Tibial nerve (tissue), 4 donors: ENCODE results near the gene SKAP1. TPM values are rescaled to one million over a fixed set of nuclear protein-coding genes. Genes with fewer than 3 reads are reported as not detected.

Source experiments
- DNase-seq, 2 donors: peaks; one replicate each; pipeline ENCODE4 v3.0.0-alpha.2; 2019; ENCODE audit warnings: low spot score in 2 of 2
- H3K27ac ChIP-seq, 4 donors: fragments of 200-600 bp; sonication (generic) in 3 of 4; one replicate each; pipeline ENCODE4 v1.5.1; 2017 to 2019; ENCODE audit warnings: mild to moderate bottlenecking in 1 of 4
- H3K27me3 ChIP-seq, 2 donors: fragments of 200-600 bp; sonication (generic) in 1 of 2; one replicate each; pipeline versions ENCODE4 v1.5.1 to v1.6.0; 2017 to 2019
- H3K36me3 ChIP-seq, 3 donors: fragments of 200-600 bp; sonication (generic); one replicate each; pipeline ENCODE4 v1.5.1; 2018 to 2019
- H3K4me1 ChIP-seq, 4 donors: fragments of 200-600 bp; sonication (generic) in 3 of 4; one replicate each; pipeline ENCODE4 v1.5.1; 2017 to 2019
- H3K4me3 ChIP-seq, 4 donors: fragments of 200-600 bp; sonication (generic) in 3 of 4; one replicate each; pipeline ENCODE4 v1.5.1; 2017 to 2019; ENCODE audit warnings: mild to moderate bottlenecking in 1 of 4, moderate library complexity in 1 of 4
- H3K9me3 ChIP-seq, 4 donors: fragments of 200-600 bp; sonication (generic) in 3 of 4; one replicate each; pipeline ENCODE4 v1.5.1; 2017 to 2019
- EP300 ChIP-seq, 2 donors: sonication (generic); formaldehyde crosslinking; IDR thresholded peaks; one replicate each; pipeline ENCODE4 v1.6.1; 2017; ENCODE audit warnings: antibody characterized with exemption in 2 of 2, mild to moderate bottlenecking in 1 of 2
- POLR2A ChIP-seq, 2 donors: fragments of 450-650 bp; IDR thresholded peaks; one replicate each; pipeline ENCODE4 v1.6.1; 2017; ENCODE audit warnings: antibody characterized with exemption in 2 of 2, mild to moderate bottlenecking in 2 of 2, moderate library complexity in 2 of 2
- WGBS, 2 donors: methylation state at CpG; one replicate each; pipeline ENCODE4 v1.1.5; 2018; 5-methylcytosine and 5-hydroxymethylcytosine counted together
- total RNA-seq, 4 donors: library from RNA; depleted of rRNA; stranded (reverse); fragments of >200 nt; gene quantifications; one replicate each; pipeline ENCODE4 v1.1.0, GENCODE V29; 2016
- TF ChIP-seq, protein P1 (sequence below), 5 experiments: fragments of 200-600 bp in 3 of 5; fragments of 450-650 bp in 2 of 5; sonication (generic) in 3 of 5; IDR thresholded peaks; one replicate each; pipeline ENCODE4 v1.5.1; 2016 to 2019; ENCODE audit warnings: antibody characterized with exemption in 5 of 5, mild to moderate bottlenecking in 3 of 5, moderate library complexity in 2 of 5

Gene SKAP1
- total RNA-seq, 4 donors from 2014 or later = 0.59 to 2.0 (median 1.3) TPM

DNA sequence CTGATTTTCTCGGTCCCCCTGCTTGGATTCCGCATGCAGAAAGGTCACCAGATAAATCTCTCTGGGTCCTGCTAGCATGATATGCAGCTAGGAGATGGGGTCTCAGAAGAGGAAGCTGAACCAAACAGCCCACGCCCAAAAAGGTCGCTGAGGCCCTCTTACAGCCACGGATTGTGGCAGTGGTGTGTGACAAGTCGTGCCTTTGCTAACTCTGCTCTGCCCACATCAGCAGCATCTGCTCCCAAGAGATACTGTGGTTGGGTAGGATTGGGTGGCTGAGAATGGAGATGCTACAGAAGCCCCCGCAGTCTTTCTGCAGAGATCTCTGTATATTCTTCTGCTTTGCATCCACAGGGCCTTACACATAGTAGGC lies 15.2 kb upstream of the SKAP1 start:
- H3K4me1 ChIP-seq = peaks cover 0 to 3% (median 0%) of the 10 kb centered on the region in 4 donors
- no peak for DNase-seq
- no peaks in the 10 kb centered on the region for H3K36me3 ChIP-seq
- TF ChIP-seq POLR2A (IDR thresholded peaks at IDR 0.05) (no peak), EP300 (IDR thresholded peaks at IDR 0.05) (no peak)
- WGBS, 2 donors = 85 to 89% methylated on average over 7 of the region's 7 CpGs
- H3K27ac ChIP-seq = no peak overlapping the region
- H3K27me3 ChIP-seq = peaks cover 0 to 21% of the 10 kb centered on the region in 2 donors
- H3K9me3 ChIP-seq = no peaks in the 10 kb centered on the region
- no peak overlapping the region for H3K4me3 ChIP-seq

DNA sequence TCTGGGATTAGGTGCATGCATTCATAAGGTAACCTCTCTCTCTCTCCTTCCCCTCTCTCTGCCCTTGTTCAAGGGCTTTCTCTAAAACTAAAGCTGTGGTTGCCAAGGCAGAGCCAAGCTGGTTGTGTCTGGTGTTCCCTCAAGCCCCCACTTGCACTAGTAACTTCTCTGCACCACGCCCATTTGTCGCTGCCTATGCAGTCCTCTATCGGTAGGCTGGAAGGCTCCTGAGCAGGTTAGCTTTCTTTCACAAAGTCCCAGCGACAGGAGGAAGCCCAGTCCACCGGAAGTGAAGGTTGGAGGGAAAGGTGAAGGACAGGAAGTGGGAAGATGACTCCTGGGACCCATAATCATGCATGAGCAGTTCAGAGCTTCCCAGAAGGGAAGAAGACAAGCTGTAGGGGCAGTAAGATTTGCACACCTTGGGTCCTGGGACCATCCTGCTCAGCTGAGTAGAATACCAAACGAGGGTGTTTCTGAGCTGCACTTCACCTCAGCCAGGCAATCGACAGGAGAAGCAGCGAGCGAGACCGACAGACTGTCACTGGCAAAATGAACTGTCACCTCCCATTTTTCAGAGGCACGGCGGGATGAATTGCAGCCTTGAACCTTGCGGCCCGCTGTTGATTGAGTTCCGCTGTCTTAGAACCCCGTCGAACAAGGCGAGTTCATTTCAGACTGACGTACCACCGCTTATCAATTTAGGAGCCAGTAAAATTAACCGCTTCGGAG lies 14.7 kb upstream of the SKAP1 start:
- Histone ChIP-seq H3K4me3 (no peak overlapping the region), H3K9me3 (no peaks in the 10 kb centered on the region), H3K27me3 (peaks cover 0 to 25% of the 10 kb centered on the region in 2 donors), H3K4me1 (peaks cover 0 to 8% (median 0%) of the 10 kb centered on the region in 4 donors), H3K27ac (no peak overlapping the region), H3K36me3 (no peaks in the 10 kb centered on the region)
- no peak for DNase-seq
- WGBS, 2 donors = 83 to 84% methylated on average over 22 of the region's 22 CpGs
- TF ChIP-seq, protein P1, sequence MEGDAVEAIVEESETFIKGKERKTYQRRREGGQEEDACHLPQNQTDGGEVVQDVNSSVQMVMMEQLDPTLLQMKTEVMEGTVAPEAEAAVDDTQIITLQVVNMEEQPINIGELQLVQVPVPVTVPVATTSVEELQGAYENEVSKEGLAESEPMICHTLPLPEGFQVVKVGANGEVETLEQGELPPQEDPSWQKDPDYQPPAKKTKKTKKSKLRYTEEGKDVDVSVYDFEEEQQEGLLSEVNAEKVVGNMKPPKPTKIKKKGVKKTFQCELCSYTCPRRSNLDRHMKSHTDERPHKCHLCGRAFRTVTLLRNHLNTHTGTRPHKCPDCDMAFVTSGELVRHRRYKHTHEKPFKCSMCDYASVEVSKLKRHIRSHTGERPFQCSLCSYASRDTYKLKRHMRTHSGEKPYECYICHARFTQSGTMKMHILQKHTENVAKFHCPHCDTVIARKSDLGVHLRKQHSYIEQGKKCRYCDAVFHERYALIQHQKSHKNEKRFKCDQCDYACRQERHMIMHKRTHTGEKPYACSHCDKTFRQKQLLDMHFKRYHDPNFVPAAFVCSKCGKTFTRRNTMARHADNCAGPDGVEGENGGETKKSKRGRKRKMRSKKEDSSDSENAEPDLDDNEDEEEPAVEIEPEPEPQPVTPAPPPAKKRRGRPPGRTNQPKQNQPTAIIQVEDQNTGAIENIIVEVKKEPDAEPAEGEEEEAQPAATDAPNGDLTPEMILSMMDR (IDR thresholded peaks at IDR 0.05) = no peak
- TF ChIP-seq POLR2A (IDR thresholded peaks at IDR 0.05) = no peak
- no peak for TF ChIP-seq EP300 (IDR thresholded peaks at IDR 0.05)

DNA sequence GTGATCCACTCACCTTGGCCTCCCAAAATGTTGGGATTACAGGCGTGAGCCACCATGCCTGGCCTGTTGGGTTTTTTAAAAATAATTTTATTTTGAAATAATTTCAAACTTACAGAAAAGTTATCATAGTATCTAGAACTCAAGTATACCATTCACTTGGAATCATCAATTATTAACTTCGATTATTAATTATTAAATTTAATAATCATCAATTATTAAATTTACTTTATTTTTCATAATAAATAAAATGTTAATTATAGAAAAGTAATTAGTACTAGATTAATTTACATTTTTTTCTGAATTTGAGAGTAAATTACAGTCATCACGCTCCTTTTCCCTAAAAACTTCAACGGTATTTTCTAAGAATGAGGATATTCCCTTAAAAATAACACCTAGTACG lies 13.7 kb upstream of the SKAP1 start:
- no peak for DNase-seq
- Histone ChIP-seq H3K36me3 (no peaks in the 10 kb centered on the region), H3K4me3 (no peak overlapping the region), H3K27ac (no peak overlapping the region), H3K4me1 (peaks cover 0 to 8% (median 0%) of the 10 kb centered on the region in 4 donors), H3K27me3 (peaks cover 0 to 30% of the 10 kb centered on the region in 2 donors), H3K9me3 (no peaks in the 10 kb centered on the region)
- WGBS, 2 donors = 94 to 95% methylated on average over 5 of the region's 5 CpGs
- TF ChIP-seq POLR2A (IDR thresholded peaks at IDR 0.05) (no peak), EP300 (IDR thresholded peaks at IDR 0.05) (no peak)
- TF ChIP-seq, protein P1 (IDR thresholded peaks at IDR 0.05) = no peak

GRCh38 chr17:48442819-48443218 lies 12.8 kb upstream of the SKAP1 start:
- H3K27ac ChIP-seq = no peak overlapping the region
- DNase-seq = no peak
- TF ChIP-seq EP300 (IDR thresholded peaks at IDR 0.05) (no peak), POLR2A (IDR thresholded peaks at IDR 0.05) (no peak)
- TF ChIP-seq, protein P1 (IDR thresholded peaks at IDR 0.05) = no peak
- no peak overlapping the region for H3K4me3 ChIP-seq
- WGBS, 2 donors = 78 to 81% methylated on average over 3 of the region's 3 CpGs
- no peaks in the 10 kb centered on the region for H3K36me3 ChIP-seq
- H3K9me3 ChIP-seq = no peaks in the 10 kb centered on the region
- peaks cover 0 to 37% of the 10 kb centered on the region in 2 donors for H3K27me3 ChIP-seq
- peaks cover 0 to 8% (median 0%) of the 10 kb centered on the region in 4 donors for H3K4me1 ChIP-seq

DNA sequence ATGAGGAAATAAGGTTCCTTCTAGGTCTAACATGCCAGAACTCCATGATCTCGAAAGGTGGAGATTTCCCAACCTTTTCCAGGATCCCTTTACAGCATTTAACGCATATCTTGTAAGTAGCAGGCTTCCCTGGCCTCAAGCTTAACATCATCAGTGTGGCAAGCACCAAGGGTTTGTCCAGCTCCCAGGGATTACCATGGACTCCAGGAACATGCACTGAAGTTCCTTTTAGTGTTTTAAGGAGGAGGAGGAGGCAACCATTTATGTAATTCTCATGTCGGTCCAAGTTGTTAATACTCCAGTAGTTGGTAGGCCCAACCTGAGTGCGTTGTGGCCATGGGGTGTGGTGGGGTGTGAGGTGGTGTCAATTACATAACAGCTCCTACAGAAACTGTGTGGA lies 11.8 kb upstream of the SKAP1 start:
- Histone ChIP-seq H3K9me3 (no peaks in the 10 kb centered on the region), H3K4me3 (no peak overlapping the region), H3K27me3 (peaks cover 0 to 37% of the 10 kb centered on the region in 2 donors), H3K27ac (peak overlapping the region in 1 of 4 donors; percentile 40), H3K36me3 (no peaks in the 10 kb centered on the region), H3K4me1 (peaks cover 0 to 8% (median 0%) of the 10 kb centered on the region in 4 donors)
- no peak for DNase-seq
- no peak for TF ChIP-seq EP300 (IDR thresholded peaks at IDR 0.05)
- 87 to 88% methylated on average over 4 of the region's 4 CpGs for WGBS, 2 donors

DNA sequence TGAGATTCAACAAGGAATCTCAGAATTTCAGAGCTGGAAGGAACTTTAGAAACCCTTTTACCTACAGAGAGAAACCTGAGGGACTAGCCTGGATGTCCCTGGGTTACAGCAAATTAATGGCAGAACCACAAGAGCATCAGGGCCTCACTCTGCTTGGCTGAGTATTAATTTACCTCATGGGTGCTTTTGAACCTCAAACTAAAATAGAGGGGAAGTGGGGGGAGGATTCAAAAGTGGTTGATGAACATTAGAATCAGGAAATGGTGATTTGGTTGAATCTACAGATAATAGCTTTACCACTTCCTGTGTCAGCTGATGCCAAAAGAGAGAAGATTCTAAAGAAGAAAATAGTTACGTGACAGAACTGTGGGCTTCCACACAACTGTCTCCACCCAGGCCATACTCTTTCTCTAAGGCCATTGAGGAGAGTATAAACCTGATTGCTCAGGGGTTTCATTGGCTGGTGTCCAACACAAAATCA lies 11.3 kb upstream of the SKAP1 start:
- TF ChIP-seq, protein P1 (IDR thresholded peaks at IDR 0.05) = no peak
- no peak for TF ChIP-seq EP300 (IDR thresholded peaks at IDR 0.05)
- TF ChIP-seq POLR2A (IDR thresholded peaks at IDR 0.05) = no peak
- no peaks in the 10 kb centered on the region for H3K36me3 ChIP-seq
- H3K4me3 ChIP-seq = no peak overlapping the region
- peak overlapping the region in 1 of 4 donors; percentile 40 for H3K27ac ChIP-seq
- H3K27me3 ChIP-seq = peaks cover 0 to 39% of the 10 kb centered on the region in 2 donors
- H3K9me3 ChIP-seq = no peaks in the 10 kb centered on the region
- WGBS, 2 donors = 65 to 74% methylated on average over 1 of the region's 1 CpG
- DNase-seq = no peak
- H3K4me1 ChIP-seq = peaks cover 0 to 8% (median 0%) of the 10 kb centered on the region in 4 donors
